ENCODE results near the gene C10orf62.
"Not testable (repeated sequence)": the region's sequence is repeated elsewhere in the genome, so short reads cannot be mapped to it uniquely, and the experiment has no call there.

Gene C10orf62

GRCh38 chr10:97601268-97602215, 12.0 kb downstream of the C10orf62 start:
- intact Hi-C loops (cut with DNase I), result no loop called here
- peak in 28 of 42 donors; percentile 12 to 70 (median 38) for DNase-seq

- DNase-seq, result peak in 24 of 42 donors; percentile 8 to 71 (median 34)
- intact Hi-C loops (cut with DNase I), result loop anchor here (5.0 kb wide), 1 partner anchor 35 kb away; the partner anchor contains the start of gene ANKRD2
Observed at GRCh38 chr10:97607095-97607636, 17.6 kb downstream of the C10orf62 start.

GRCh38 chr10:97608991-97609561, 19.6 kb downstream of the C10orf62 start:
- no peak for DNase-seq
- intact Hi-C loops (cut with DNase I), result loop anchor here (5.0 kb wide), 1 partner anchor 37 kb away; the partner anchor contains the start of gene ANKRD2

DNA sequence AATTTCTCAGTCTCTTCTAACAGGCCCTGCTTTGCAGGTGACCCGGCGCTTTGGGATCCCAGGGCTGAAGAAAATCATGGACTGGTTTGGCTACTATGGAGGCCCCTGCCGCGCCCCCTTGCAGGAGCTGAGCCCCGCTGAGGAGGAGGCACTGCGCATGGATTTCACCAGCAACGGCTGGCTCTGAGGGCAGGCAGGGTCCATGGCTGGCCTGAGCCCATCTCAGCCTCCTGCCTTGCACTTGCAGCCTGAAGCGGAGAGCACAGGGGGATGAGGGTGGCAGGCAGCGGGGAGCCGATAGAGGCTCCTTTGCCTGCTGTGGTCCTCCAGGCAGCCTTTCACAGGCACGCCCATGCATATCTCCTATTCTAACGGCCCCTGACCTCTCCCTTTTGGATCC, 22.0 kb downstream of the C10orf62 start:
- intact Hi-C loops (cut with DNase I), result no loop called here

DNA sequence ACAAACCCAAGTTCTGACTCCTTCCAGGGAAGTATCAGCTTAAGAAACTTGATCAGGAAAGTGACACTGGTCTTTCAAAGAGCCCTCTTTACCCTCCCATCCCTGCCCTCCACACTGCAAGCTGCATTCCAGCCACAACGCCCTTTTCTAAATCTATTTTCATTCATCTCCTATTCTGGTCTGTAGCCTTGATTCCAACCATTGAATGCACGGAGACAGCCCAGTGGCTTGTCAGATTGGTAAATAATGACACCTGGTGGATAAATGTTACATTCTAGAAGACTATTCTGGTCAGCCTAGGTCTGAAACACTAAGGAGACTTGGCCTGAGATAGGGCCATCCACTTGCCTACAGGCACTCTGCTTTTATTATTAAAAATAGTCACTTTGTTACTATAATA, 22.9 kb downstream of the C10orf62 start:
- DNase-seq, result peak in 1 of 42 donors; percentile 27
- intact Hi-C loops (cut with DNase I), result no loop called here

More for the DNA sequence above, 22.0 kb downstream of the C10orf62 start:
- no peak for DNase-seq

GRCh38 chr10:97618285-97618684, 28.8 kb downstream of the C10orf62 start:
- no peak for DNase-seq
- intact Hi-C loops (cut with DNase I), result no loop called here

DNA sequence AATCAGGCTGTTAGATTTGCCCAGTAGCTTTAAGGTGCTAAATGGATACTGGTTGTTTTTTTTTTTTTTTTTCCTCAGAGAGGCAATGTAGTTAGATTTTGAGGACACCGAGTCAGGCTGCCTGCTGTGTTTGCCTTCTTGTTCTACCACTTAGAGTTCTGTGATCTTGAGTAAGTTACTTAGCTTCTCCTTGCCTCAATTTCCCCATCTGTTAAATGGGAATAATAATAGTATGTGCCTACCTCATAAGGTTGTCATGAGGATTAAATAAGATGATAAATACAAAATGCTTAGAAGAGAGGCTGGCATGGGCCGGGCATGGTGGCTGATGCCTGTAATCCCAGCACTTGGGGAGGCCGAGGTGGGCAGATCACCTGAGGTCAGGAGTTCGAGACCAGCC, 29.2 kb downstream of the C10orf62 start:
- no peak for DNase-seq
- intact Hi-C loops (cut with DNase I), result no loop called here

DNA sequence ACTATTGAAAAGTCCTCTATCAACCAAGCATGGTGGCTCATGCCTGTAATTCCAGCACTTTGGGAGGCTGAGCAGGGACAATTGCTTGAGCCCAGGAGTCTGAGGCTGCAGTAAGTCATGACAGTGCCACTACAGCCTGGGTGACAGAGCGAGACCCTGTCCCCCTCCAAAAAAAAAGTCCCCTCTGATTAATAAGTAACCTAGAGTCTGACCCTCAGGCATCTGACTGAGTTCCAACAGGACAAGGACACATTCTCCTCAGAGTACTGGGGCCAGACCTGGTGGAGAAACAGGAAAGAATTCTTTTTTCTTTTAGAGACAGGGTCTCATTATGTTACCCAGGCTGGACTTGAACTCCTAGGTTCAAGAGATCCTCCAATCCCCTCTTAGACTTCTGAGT, 33.8 kb downstream of the C10orf62 start:
- no peak for DNase-seq
- intact Hi-C loops (cut with DNase I), result no loop called here

GRCh38 chr10:97627731-97628130, 38.2 kb downstream of the C10orf62 start:
- intact Hi-C loops (cut with DNase I), result no loop called here
- DNase-seq, result no peak

DNA sequence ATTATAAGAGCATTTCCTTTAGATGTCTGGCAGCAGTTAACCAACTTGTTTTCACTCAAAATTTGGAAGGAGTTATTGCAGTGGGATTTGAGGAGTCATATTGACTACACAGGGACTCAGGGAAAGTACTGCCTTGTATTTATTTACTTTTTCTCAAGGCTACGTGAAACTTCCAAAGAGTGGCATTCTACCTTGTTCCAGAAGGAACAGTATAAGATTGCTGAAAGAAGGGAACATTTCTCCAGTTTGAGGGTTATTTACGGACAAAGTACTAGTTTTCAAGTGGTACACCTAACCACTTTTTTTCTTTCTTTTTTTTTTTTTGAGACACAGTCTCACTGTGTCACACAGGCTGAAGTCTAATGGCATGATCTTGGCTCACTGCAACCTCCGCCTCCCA, 38.7 kb downstream of the C10orf62 start:
- no peak for DNase-seq
- intact Hi-C loops (cut with DNase I), result no loop called here

- DNase-seq, result no peak
- intact Hi-C loops (cut with DNase I), result no loop called here
Observed at GRCh38 chr10:97629289-97629688, 39.8 kb downstream of the C10orf62 start.

DNA sequence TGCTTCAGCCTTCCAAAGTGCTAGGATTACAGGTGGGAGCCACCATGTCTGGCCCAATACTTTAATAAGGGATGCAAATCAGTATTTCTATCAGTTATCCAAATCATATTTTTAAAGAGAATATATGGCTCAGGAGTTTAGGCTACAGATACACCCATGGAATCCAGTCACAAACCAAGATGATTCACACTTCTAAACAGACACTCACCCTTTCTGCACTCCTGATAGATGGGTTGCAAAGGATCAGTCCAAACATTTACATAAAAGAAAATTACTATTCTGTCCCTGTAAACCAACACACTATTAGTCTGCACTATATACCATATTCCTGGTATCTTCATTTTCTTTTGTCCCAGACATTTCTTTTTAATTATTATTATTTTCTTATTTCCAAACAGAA, 41.6 kb downstream of the C10orf62 start:
- intact Hi-C loops (cut with DNase I), result no loop called here
- no peak for DNase-seq

- intact Hi-C loops (cut with DNase I), result no loop called here
Observed at GRCh38 chr10:97632949-97633884, 43.7 kb downstream of the C10orf62 start, which contains the start of gene MORN4. Gene MORN4 (minus strand): TSS chr10:97633500. CDS start chr10:97619653, 13,847 bp downstream.

DNA sequence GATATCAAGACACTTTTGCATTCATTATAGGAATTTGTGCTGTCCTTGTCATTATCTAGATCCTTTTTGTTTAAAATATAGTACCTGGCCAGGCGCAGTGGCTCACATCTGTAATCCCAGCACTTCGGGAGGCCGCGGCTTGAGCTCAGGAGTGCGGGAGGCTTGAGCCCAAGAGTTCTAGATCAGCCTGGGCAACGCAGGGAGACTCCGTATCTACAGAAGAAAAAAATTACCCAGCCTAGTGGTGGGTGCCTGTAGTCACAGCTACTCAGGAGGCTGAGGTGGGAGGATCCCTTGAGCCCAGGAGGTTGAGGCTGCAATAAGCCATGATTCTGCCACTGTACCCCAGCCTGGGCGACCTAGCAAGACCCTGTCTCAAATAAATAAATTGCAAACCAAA, 44.4 kb downstream of the C10orf62 start:
- peak in 6 of 42 donors; percentile 4 to 33 (median 8) for DNase-seq
- intact Hi-C loops (cut with DNase I), result no loop called here

More at GRCh38 chr10:97632949-97633884, 43.7 kb downstream of the C10orf62 start, which contains the start of gene MORN4:
- DNase-seq, result peak; percentile 93 to 98 (median 96)

GRCh38 chr10:97635577-97635976, 46.1 kb downstream of the C10orf62 start:
- intact Hi-C loops (cut with DNase I), result no loop called here

DNA sequence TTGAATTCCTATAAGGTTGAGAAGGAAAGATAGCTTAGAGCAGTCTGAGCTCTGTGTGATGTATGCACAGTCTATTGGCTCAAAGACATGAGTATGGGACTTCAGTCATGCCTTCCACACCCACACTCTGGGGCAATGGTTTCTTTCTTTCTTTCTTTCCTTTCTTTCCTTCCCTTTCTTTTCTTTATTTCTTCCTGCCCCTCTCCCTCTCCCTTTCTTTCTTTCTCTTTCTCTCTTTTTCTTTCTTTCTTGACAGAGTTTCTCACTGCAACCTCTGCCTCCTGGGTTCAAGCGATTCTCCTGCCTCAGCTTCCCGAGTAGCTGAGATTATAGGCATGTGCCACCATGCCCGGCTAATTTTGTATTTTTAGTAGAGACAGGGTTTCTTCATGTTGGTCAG, 49.6 kb downstream of the C10orf62 start:
- intact Hi-C loops (cut with DNase I); DNase-seq: not testable (repeated sequence)

More at GRCh38 chr10:97635577-97635976, 46.1 kb downstream of the C10orf62 start:
- DNase-seq, result no peak

GRCh38 chr10:97640174-97640867, 50.8 kb downstream of the C10orf62 start, which contains the start of gene PI4K2A:
Gene PI4K2A (plus strand): TSS chr10:97640671. CDS start chr10:97640743, 72 bp downstream.
- peak; percentile 98 to 100 (median 99) for DNase-seq
- intact Hi-C loops (cut with DNase I), result no loop called here

All from head of caudate nucleus (tissue), 42 donors.